GM15510 (cell line): ENCODE results near the gene MAPKBP1.

Source experiments
- POLR2A ChIP-seq: IDR thresholded peaks from 3 replicates; pipeline ENCODE4 v1.6.1; 2011; ENCODE audit warnings: borderline replicate concordance; ENCODE audit not compliant: insufficient read length; ENCODE audit errors: extremely low read depth

The MAPKBP1 gene

GRCh38 chr15:41856716-41857115 is 82.4 kb downstream of the MAPKBP1 start:
- TF ChIP-seq POLR2A = no peak

GRCh38 chr15:41857316-41857715 is 83.0 kb downstream of the MAPKBP1 start:
- TF ChIP-seq POLR2A = no peak

- TF ChIP-seq POLR2A = no peak
These were observed 84.5 kb downstream of the MAPKBP1 start for GRCh38 chr15:41858756-41859155.

GRCh38 chr15:41860049-41860828 is 86.0 kb downstream of the MAPKBP1 start:
- no peak for TF ChIP-seq POLR2A

- TF ChIP-seq POLR2A = no peak
These were observed 87.6 kb downstream of the MAPKBP1 start for GRCh38 chr15:41861736-41862356.

GRCh38 chr15:41862515-41863116 is 88.3 kb downstream of the MAPKBP1 start:
- no peak for TF ChIP-seq POLR2A

GRCh38 chr15:41865490-41866055 is 91.3 kb downstream of the MAPKBP1 start:
- no peak for TF ChIP-seq POLR2A

- no peak for TF ChIP-seq POLR2A
These were observed 92.0 kb downstream of the MAPKBP1 start for GRCh38 chr15:41866263-41866703.

- no peak for TF ChIP-seq POLR2A
These were observed 92.7 kb downstream of the MAPKBP1 start for GRCh38 chr15:41866872-41867579.

- TF ChIP-seq POLR2A = no peak
These were observed 94.0 kb downstream of the MAPKBP1 start for GRCh38 chr15:41868321-41868720.

- TF ChIP-seq POLR2A = no peak
These were observed 95.7 kb downstream of the MAPKBP1 start for GRCh38 chr15:41869770-41870688.

GRCh38 chr15:41870689-41871081 is 96.4 kb downstream of the MAPKBP1 start:
- TF ChIP-seq POLR2A = no peak

- no peak for TF ChIP-seq POLR2A
These were observed 97.1 kb downstream of the MAPKBP1 start for GRCh38 chr15:41871175-41871905.
